Epidermal melanocyte (primary cell): Measurements from ENCODE around the gene SLC4A1.
A peak's percentile ranks its signal among the peaks of the same experiment; 100 is the strongest.

Source experiments
- DNase-seq: peaks from one replicate; pipeline ENCODE4 v3.0.0; 2011; ENCODE audit warnings: low spot score; ENCODE audit not compliant: insufficient read length

Gene SLC4A1

GRCh38 chr17:44206825-44207155, 61.1 kb downstream of the SLC4A1 start:
- no peak for DNase-seq

GRCh38 chr17:44205962-44206824, 61.7 kb downstream of the SLC4A1 start:
- no peak for DNase-seq

- no peak for DNase-seq
Measured at GRCh38 chr17:44204441-44204882, 63.5 kb downstream of the SLC4A1 start.

- DNase-seq: peak; percentile 76
Measured at GRCh38 chr17:44203731-44204440, 64.0 kb downstream of the SLC4A1 start.

- DNase-seq: no peak
Measured at GRCh38 chr17:44202756-44203155, 65.2 kb downstream of the SLC4A1 start.

GRCh38 chr17:44200478-44201155, 67.3 kb downstream of the SLC4A1 start:
- DNase-seq: no peak

GRCh38 chr17:44199553-44200477, 68.1 kb downstream of the SLC4A1 start, which contains the start of gene ATXN7L3:
Gene ATXN7L3, minus strand, starts transcription at chr17:44199884. Its CDS starts 1,814 bp downstream, at chr17:44198070.
- peak; percentile 99 for DNase-seq

GRCh38 chr17:44198721-44199552, 69.0 kb downstream of the SLC4A1 start:
- DNase-seq: peak; percentile 86
